Fibroblast of skin of left quadriceps (primary cell): ENCODE data around the gene RXFP3.
"Not testable (repeated sequence)": the region's sequence is repeated elsewhere in the genome, so short reads cannot be mapped to it uniquely, and the experiment has no call there.

Source experiments
- DNase-seq, 2 experiments: peaks; one replicate each; pipeline ENCODE4 v3.0.0-alpha.2; 2013; ENCODE audit warnings: low read depth in 2 of 2

The RXFP3 gene

GRCh38 chr5:33936004-33936380 lies 194 bp upstream of the RXFP3 start:
- DNase-seq, result peak in 1 of 2 experiments; percentile 12

- DNase-seq, result no peak
Measured at GRCh38 chr5:33937017-33937706, 976 bp downstream of the RXFP3 start.

- DNase-seq, result no peak
Measured at GRCh38 chr5:33937707-33938506, 1.7 kb downstream of the RXFP3 start.

- DNase-seq, result no peak
Measured at GRCh38 chr5:33938507-33938796, 2.3 kb downstream of the RXFP3 start.

- no peak for DNase-seq
Measured at GRCh38 chr5:33938881-33939280, 2.7 kb downstream of the RXFP3 start.

- DNase-seq, result no peak
Measured at GRCh38 chr5:33939556-33940262, 3.5 kb downstream of the RXFP3 start.

GRCh38 chr5:33941090-33941489 lies 4.9 kb downstream of the RXFP3 start:
- DNase-seq, result no peak

GRCh38 chr5:33944543-33945132 lies 8.5 kb downstream of the RXFP3 start:
- no peak for DNase-seq

GRCh38 chr5:33952175-33952574 lies 16.0 kb downstream of the RXFP3 start:
- DNase-seq, result not testable (repeated sequence)

- DNase-seq, result no peak
Measured at GRCh38 chr5:33957577-33958150, 21.5 kb downstream of the RXFP3 start.

- no peak for DNase-seq
Measured at GRCh38 chr5:33958176-33958575, 22.0 kb downstream of the RXFP3 start.

GRCh38 chr5:33964132-33964700 lies 28.0 kb downstream of the RXFP3 start:
- DNase-seq, result peak in 1 of 2 experiments; percentile 7

GRCh38 chr5:33966805-33967204 lies 30.6 kb downstream of the RXFP3 start:
- no peak for DNase-seq

GRCh38 chr5:33968211-33969005 lies 32.2 kb downstream of the RXFP3 start:
- DNase-seq, result no peak

GRCh38 chr5:33969572-33970452 lies 33.6 kb downstream of the RXFP3 start:
- DNase-seq, result peak; percentile 32 to 41

GRCh38 chr5:33973271-33973670 lies 37.1 kb downstream of the RXFP3 start:
- DNase-seq, result no peak

GRCh38 chr5:33975852-33976251 lies 39.7 kb downstream of the RXFP3 start:
- no peak for DNase-seq

GRCh38 chr5:33976307-33976706 lies 40.1 kb downstream of the RXFP3 start:
- DNase-seq, result no peak

GRCh38 chr5:33978306-33978705 lies 42.1 kb downstream of the RXFP3 start:
- DNase-seq, result no peak

- DNase-seq, result no peak
Measured at GRCh38 chr5:33980030-33980429, 43.8 kb downstream of the RXFP3 start.
